HL-60 (cell line): ENCODE results near the gene DOK6.

Experiments
- CTCF ChIP-seq: IDR thresholded peaks from one replicate; pipeline ENCODE4 v1.5.1; 2011; ENCODE audit warnings: low read length, control low read depth, inconsistent platforms; ENCODE audit not compliant: insufficient read depth
- GABPA ChIP-seq: IDR thresholded peaks from 2 replicates; pipeline ENCODE4 v1.6.1; 2012; ENCODE audit warnings: low read depth
- SPI1 ChIP-seq: IDR thresholded peaks from 2 replicates; pipeline ENCODE4 v1.6.1; 2012; ENCODE audit warnings: low read depth, mild to moderate bottlenecking, borderline replicate concordance

- TF ChIP-seq CTCF (no peak), SPI1 (no peak), GABPA (no peak)
Measured at GRCh38 chr18:69411199-69411598, 10.5 kb downstream of the DOK6 start.
